Neural cell (in vitro differentiated cells): ENCODE data around the gene TARS3.

Source experiments
- EP300 ChIP-seq: fragments of 450-650 bp; conservative IDR thresholded peaks from 2 replicates; pipeline ENCODE4 v1.6.1; 2014; ENCODE audit warnings: antibody characterized with exemption, mild to moderate bottlenecking, moderate library complexity; ENCODE audit not compliant: poor library complexity, severe bottlenecking
- EZH2 ChIP-seq: fragments of 200-600, 300-800 bp; shearing (Covaris generic), sonication (generic); IDR thresholded peaks from 2 replicates; pipeline ENCODE4 v1.6.1; 2014; ENCODE audit warnings: antibody characterized with exemption, low read length, borderline replicate concordance, mild to moderate bottlenecking; ENCODE audit not compliant: insufficient read depth, poor library complexity, severe bottlenecking
- POLR2AphosphoS5 ChIP-seq: IDR thresholded peaks from 2 replicates; pipeline ENCODE4 v1.6.1; 2012
- RAD21 ChIP-seq: fragments of 450-650 bp; conservative IDR thresholded peaks from 2 replicates; pipeline ENCODE4 v1.6.1; 2014; ENCODE audit warnings: antibody characterized with exemption, mild to moderate bottlenecking, moderate library complexity
- TAF1 ChIP-seq: IDR thresholded peaks from 2 replicates; pipeline ENCODE4 v1.6.1; 2012; ENCODE audit warnings: low read depth
- TF ChIP-seq, protein P1 (sequence below): fragments of 450-650 bp; IDR thresholded peaks from 2 replicates; pipeline ENCODE4 v1.5.1; 2014; ENCODE audit warnings: antibody characterized with exemption, mild to moderate bottlenecking, moderate library complexity; ENCODE audit not compliant: poor library complexity, severe bottlenecking
- TF ChIP-seq, protein P2 (sequence below): IDR thresholded peaks from 2 replicates; pipeline ENCODE4 v1.6.1; 2012; ENCODE audit warnings: borderline replicate concordance

- TF ChIP-seq, protein P1, sequence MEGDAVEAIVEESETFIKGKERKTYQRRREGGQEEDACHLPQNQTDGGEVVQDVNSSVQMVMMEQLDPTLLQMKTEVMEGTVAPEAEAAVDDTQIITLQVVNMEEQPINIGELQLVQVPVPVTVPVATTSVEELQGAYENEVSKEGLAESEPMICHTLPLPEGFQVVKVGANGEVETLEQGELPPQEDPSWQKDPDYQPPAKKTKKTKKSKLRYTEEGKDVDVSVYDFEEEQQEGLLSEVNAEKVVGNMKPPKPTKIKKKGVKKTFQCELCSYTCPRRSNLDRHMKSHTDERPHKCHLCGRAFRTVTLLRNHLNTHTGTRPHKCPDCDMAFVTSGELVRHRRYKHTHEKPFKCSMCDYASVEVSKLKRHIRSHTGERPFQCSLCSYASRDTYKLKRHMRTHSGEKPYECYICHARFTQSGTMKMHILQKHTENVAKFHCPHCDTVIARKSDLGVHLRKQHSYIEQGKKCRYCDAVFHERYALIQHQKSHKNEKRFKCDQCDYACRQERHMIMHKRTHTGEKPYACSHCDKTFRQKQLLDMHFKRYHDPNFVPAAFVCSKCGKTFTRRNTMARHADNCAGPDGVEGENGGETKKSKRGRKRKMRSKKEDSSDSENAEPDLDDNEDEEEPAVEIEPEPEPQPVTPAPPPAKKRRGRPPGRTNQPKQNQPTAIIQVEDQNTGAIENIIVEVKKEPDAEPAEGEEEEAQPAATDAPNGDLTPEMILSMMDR = no peak
- no peak for TF ChIP-seq EZH2
- TF ChIP-seq EP300 = no peak
- TF ChIP-seq TAF1 = no peak
- no peak for TF ChIP-seq POLR2AphosphoS5
- TF ChIP-seq RAD21 = no peak
- TF ChIP-seq, protein P2, sequence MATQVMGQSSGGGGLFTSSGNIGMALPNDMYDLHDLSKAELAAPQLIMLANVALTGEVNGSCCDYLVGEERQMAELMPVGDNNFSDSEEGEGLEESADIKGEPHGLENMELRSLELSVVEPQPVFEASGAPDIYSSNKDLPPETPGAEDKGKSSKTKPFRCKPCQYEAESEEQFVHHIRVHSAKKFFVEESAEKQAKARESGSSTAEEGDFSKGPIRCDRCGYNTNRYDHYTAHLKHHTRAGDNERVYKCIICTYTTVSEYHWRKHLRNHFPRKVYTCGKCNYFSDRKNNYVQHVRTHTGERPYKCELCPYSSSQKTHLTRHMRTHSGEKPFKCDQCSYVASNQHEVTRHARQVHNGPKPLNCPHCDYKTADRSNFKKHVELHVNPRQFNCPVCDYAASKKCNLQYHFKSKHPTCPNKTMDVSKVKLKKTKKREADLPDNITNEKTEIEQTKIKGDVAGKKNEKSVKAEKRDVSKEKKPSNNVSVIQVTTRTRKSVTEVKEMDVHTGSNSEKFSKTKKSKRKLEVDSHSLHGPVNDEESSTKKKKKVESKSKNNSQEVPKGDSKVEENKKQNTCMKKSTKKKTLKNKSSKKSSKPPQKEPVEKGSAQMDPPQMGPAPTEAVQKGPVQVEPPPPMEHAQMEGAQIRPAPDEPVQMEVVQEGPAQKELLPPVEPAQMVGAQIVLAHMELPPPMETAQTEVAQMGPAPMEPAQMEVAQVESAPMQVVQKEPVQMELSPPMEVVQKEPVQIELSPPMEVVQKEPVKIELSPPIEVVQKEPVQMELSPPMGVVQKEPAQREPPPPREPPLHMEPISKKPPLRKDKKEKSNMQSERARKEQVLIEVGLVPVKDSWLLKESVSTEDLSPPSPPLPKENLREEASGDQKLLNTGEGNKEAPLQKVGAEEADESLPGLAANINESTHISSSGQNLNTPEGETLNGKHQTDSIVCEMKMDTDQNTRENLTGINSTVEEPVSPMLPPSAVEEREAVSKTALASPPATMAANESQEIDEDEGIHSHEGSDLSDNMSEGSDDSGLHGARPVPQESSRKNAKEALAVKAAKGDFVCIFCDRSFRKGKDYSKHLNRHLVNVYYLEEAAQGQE = no peak
Observed at GRCh38 chr15:101613130-101614000, 110.9 kb downstream of the TARS3 start.
